Activated CD8-positive, alpha-beta memory T cell treated with anti-CD3 and anti-CD28 coated beads, Interleukin-2, amount 50 U/mL, for 48 hours (primary cell): ENCODE results near the gene QPCT.

ENCODE experiments used
- DNase-seq: peaks from one replicate; pipeline ENCODE4 v3.0.0-alpha.2; 2020

The QPCT gene

GRCh38 chr2:37325625-37326071 lies 18.8 kb upstream of the QPCT start:
- DNase-seq: no peak

DNA sequence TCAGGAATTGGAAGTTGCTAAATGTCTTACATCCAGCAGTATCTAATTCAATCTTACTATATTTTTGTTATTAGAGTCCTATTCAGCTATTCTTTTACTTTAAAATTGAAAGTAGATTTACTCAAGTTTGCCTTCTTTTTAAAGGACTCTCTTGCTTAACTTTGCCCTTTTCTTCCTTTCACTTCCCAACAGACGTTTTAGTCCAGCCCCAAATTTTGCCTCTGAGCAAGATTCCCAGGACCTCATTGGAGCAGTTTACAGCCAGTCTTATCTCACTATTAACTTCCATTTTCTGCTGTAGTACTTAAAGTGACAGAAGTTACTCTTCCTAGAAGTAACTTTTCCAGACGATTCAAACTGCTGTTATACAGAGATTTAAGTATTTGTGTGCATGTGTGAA lies 18.1 kb upstream of the QPCT start:
- no peak for DNase-seq

- DNase-seq: no peak
These were observed 17.4 kb upstream of the QPCT start for GRCh38 chr2:37326866-37327634.

GRCh38 chr2:37330681-37331080 lies 13.7 kb upstream of the QPCT start:
- DNase-seq: no peak

DNA sequence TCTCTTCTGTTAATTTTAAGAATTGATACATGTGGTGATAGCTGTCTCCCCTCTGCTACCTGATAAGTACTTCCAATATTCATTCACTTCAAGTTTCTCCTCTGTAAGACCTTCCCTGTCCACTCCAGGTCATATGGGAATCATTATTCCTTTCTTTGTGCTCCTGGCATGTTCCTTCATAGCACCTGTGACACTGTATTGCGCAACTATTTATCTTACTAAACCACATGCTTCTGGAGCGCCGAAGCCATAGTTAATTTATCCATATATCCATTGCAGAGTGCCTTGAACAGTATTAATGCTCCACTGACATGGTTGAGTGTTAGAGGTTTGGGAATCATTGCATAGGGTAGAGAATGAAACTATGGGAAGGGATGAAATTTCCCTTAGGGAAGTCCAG lies 11.9 kb upstream of the QPCT start:
- DNase-seq: no peak

GRCh38 chr2:37333256-37333655 lies 11.2 kb upstream of the QPCT start:
- no peak for DNase-seq

GRCh38 chr2:37335604-37336003 lies 8.8 kb upstream of the QPCT start:
- DNase-seq: no peak

DNA sequence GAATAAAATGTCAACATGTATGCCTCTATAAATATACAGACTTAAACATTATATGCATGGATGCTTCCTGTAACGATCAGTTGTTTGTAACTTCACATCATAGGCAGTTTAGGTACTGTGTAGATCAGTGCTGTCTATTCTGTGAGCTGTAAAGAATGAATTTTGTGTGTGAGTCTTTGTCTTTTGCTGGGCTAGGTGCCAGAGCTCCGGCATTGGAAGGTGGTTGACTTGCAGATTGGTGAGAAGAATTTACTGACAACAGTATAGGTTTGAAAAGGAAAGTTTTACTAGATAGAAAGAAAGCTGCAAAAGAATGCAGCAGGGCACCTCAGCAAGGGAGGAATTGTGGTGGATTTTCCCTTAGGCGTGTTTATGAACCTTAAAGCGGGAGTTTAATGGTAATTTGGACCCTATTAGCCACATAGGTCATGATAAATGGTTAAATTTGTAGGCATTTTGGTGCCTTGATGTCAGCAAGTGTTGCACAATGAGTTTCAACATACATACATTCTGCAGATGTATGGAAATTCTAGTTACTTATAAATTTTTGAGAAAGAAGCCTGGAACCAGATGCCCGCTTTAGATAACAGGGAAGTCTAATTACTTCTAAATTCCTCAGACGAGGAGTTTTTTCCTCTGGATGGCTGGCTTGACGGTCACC lies 6.7 kb upstream of the QPCT start:
- no peak for DNase-seq

GRCh38 chr2:37338933-37339332 lies 5.5 kb upstream of the QPCT start:
- DNase-seq: no peak

DNA sequence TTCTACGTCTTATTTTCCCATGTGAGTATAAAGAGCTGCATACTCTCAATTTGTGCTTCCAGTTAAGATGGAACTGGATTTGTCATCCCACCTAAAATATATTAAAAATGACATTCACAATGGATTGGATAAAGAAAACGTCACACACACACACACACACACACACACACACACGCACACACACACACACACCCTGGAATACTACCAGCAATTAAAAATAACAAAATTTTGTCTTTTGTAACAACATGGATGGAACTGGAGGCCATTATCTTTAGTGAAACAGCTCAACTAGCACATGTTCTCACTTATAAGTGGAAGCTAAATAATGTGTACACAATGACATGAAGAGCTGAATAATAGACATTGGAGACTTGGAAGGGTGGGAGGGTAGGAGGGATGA lies 3.8 kb upstream of the QPCT start:
- DNase-seq: no peak

DNA sequence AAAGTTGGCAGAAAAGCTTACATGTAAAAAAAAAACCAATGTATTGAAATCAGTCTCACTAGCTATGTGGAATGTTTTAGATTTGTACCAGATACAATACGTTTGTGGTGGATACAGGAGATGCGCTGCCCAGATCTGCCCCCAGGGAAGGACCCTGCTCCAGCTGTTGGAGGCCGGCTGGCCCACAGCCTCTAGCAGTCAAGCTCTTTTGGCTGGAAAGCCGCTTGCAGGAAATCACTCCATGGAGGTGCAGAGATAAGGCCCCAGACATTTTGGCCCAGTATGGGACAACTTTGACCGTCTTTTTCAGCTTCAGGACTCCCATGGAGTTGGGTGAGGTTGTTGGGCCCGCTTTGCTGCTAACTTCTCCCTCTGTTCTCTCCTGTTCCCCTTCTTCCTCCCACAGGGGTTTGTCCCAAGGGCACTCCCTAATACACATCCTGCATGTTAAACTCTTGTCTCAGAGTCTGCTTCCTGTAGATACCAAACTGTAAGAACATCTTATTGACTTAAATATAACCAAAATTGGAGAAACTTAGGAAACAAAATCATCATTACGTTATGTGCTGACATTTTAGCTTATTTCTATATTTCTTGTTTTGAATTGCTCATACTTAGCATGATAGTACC lies 1.7 kb upstream of the QPCT start:
- DNase-seq: no peak

DNA sequence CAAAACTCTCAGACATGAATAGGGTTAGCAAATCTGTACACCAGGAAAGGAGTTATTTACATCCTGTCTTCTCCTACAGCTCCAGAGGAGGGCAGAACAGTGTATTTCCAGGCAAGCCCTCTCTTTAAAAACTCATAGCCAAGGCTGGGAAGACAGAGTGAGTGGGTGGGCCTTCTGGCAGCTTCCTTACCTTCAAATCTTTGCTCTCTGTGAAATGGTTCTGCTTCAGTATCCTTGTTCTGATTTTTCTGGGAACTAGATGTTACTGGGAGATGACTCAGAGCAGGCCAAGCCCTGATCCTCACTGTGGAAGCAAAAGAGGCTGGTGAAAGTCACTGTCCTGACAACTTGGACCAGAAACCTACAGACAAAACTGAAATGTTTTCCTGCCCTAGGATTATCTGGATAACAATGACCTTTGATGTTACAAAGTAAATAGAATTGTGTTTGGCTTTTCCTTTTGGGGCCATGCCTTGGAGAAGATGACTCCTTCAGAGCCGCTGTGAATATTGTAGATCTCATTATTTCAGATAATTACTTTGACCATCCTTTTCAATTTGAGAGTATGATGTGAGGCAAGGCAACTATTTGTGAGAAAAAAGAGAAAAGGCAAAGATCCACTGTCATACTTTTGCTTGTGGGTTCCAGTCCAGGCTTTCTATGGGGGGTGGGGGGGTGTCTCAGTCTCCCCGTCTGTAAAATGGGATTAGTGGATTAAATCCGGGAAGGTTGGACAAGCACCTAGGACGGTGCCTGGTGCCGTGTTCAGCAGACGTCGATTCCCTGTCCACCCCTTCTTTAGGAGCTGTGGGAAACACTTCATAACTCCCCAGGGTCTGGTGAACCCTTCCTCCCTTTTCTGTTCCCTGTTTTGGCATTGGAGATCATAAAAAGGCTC lies 644 bp upstream of the QPCT start:
- DNase-seq: no peak

DNA sequence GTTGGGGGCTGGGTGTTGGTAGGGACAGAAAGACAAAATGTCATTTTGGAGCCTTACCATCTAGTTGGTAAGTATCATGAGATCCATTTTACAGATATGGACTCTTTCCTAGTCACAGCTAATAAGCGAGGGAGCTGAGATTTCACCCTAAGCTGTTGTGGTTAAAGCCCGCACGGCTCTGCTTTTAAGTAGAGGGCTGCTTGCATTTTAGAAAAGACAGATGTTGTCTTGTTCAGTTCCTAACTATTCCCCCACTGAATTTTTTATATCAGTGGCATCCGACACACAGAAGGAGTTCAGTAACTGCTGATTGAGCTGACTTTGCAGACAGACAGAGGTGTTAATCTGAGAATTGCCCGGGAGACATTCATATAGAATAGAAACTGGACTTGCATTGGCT lies 3.7 kb downstream of the QPCT start:
- no peak for DNase-seq

GRCh38 chr2:37349231-37349860 lies 4.9 kb downstream of the QPCT start:
- DNase-seq: no peak

- DNase-seq: no peak
These were observed 5.6 kb downstream of the QPCT start for GRCh38 chr2:37350034-37350433.

DNA sequence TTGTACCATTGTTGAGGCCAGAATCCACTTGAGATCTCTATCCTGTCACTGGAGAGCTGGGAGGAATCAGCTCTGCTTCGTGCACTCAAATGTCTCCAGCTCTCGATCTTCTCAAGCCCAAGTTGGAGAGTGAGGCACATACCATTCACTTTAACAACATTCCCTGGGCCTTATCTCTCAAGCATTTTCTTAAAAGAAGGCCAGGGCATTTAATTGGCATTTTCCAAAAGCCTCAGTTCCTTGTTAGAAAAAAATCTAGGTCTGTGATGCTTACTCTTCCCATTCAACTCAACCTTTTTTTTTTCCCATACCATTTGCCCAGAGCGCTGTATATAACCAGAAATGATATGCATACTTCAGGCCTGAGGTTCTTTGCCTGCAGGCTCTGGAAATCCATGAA lies 10.1 kb downstream of the QPCT start:
- no peak for DNase-seq

DNA sequence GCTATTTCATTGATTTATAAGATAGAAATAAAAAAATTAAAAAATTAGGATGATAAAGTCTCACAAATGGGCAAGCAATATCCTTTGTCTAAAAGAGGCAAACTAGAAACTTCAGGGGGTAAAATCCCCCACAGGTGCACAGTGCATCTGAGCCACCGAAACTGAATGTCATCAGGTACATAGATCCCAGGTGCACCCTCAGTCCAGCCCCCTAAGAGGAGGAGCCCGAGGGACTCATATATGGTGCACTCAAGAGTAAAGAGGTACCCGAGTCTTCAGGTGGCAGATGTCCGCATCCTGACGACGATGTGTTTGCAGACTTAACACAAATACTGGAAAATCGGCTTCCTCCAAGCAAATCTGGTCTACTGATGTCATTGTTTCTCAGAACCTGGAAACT lies 11.3 kb downstream of the QPCT start:
- no peak for DNase-seq

GRCh38 chr2:37356299-37356698 lies 11.9 kb downstream of the QPCT start:
- no peak for DNase-seq

DNA sequence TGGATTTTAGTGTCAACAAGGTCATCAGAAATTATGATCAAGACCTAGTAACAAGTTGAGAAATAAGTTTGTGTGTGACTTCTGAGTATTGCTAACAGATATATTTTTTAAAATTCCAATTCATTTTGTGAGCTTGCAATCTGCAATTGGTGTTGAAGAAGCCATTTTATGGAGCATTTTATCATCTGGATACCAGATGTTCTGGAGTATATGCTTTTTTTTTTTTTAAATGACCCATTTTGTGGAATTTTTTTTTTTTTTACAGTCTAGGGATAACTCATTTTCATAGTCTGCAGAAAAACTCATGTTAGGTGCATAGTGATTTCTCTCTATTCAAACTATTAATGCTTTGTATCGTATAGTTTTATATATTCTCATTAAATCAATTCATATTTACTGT lies 12.6 kb downstream of the QPCT start:
- no peak for DNase-seq

- DNase-seq: no peak
These were observed 13.1 kb downstream of the QPCT start for GRCh38 chr2:37357530-37357929.

DNA sequence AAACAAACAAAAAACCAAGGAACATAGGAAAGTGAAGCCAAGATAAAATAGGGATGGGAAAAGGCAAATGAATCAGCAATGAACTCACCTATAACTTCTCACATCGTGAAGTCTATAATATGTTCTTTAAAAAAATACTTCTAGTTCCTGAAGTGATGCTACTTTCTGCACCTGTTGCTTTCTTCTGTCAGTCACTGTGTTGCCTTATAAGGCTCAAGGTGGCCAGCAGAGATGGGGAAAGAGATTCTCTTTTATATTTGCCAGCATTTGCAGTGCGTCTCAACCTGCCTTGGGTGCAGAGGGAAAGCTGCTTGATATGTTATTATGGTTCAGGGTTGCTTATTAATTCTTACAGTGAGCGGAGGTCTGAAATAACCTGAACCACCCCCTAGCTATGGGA lies 14.0 kb downstream of the QPCT start:
- DNase-seq: no peak

GRCh38 chr2:37361216-37361815 lies 16.9 kb downstream of the QPCT start:
- no peak for DNase-seq
